T-cell (primary cell): ENCODE data around the gene STX12. TPM values are rescaled to one million over a fixed set of nuclear protein-coding genes. Genes with fewer than 3 reads are reported as not detected.

ENCODE experiments used
- ATAC-seq, 4 experiments: fragments of 200-7000 bp in 3 of 4; fragments of 150-1000 bp in 1 of 4; cut with Tn5 transposase; replicated peaks in 1 of 4; 1 replicate in 3 of 4; 2 replicates in 1 of 4; pipeline ENCODE4 v1.10.0; 2021; ENCODE audit warnings: moderate library complexity in 3 of 4, mild to moderate bottlenecking in 2 of 4, moderate number of reproducible peaks in 1 of 4
- CTCF ChIA-PET, 2 donors: fragments of 300-600 bp; sonication (Branson Sonifier 250); formaldehyde crosslinking; loops; one replicate each; lab custom pipeline; 2022; ENCODE audit warnings: antibody characterized with exemption in 2 of 2; lab: Charles Lee
- POLR2A ChIA-PET, 2 donors: fragments of 300-600 bp; sonication (Branson Sonifier 250); formaldehyde crosslinking; loops; one replicate each; lab custom pipeline; 2022; ENCODE audit warnings: antibody characterized with exemption in 2 of 2; lab: Charles Lee
- DNase-seq, 35 experiments: peaks; one replicate each; pipeline versions ENCODE4 v3.0.0 to v3.0.0-alpha.2; 2013 to 2023
- H3K27ac ChIP-seq: one replicate; pipeline ENCODE4 v1.5.1; 2013; ENCODE audit warnings: low read length
- H3K27me3 ChIP-seq, 2 experiments: replicated peaks in 1 of 2; 1 replicate in 1 of 2; 2 replicates in 1 of 2; pipeline versions ENCODE4 v1.6.1 to v1.7.0; 2013; ENCODE audit warnings: low read length in 1 of 2, mixed read lengths in 1 of 2; ENCODE audit not compliant: control insufficient read depth in 2 of 2, insufficient read depth in 2 of 2; ENCODE audit errors: extremely low read depth in 1 of 2
- H3K36me3 ChIP-seq, 2 donors: 1 replicate in 1 of 2; 2 replicates in 1 of 2; pipeline versions ENCODE4 v1.6.1 to v1.7.0; 2013; ENCODE audit warnings: low read length in 1 of 2; ENCODE audit not compliant: control insufficient read depth in 2 of 2, insufficient read depth in 1 of 2; ENCODE audit errors: extremely low read depth in 1 of 2
- H3K4me1 ChIP-seq, 2 experiments: 1 replicate in 1 of 2; 2 replicates in 1 of 2; pipeline versions ENCODE4 v1.6.1 to v1.7.0; 2013; ENCODE audit warnings: low read length in 2 of 2, mixed read lengths in 1 of 2; ENCODE audit not compliant: insufficient read depth in 2 of 2, control insufficient read depth in 1 of 2; ENCODE audit errors: extremely low read depth in 1 of 2
- H3K4me3 ChIP-seq, 2 donors: 1 replicate in 1 of 2; 2 replicates in 1 of 2; pipeline versions ENCODE4 v1.5.1 to v1.7.0; 2013; ENCODE audit warnings: mild to moderate bottlenecking in 2 of 2, low read length in 1 of 2, moderate library complexity in 1 of 2; ENCODE audit not compliant: control insufficient read depth in 1 of 2; ENCODE audit errors: extremely low read depth in 1 of 2
- H3K9me3 ChIP-seq: 2 replicates; pipeline ENCODE4 v1.7.0; 2013
- H3K27ac Mint-ChIP-seq, 2 donors: one replicate each; pipeline ENCODE4 v1.8.0; 2020 to 2021; ENCODE audit warnings: mild to moderate bottlenecking in 2 of 2, mixed read lengths in 2 of 2
- H3K27me3 Mint-ChIP-seq, 2 donors: one replicate each; pipeline ENCODE4 v1.8.0; 2021 to 2022; ENCODE audit warnings: mixed read lengths in 2 of 2
- H3K36me3 Mint-ChIP-seq: one replicate; pipeline ENCODE4 v1.8.0; 2021; ENCODE audit warnings: mixed read lengths
- H3K4me1 Mint-ChIP-seq, 3 donors: one replicate each; pipeline ENCODE4 v1.8.0; 2020 to 2022; ENCODE audit warnings: mixed read lengths in 3 of 3, mild to moderate bottlenecking in 1 of 3
- H3K4me3 Mint-ChIP-seq, 3 donors: one replicate each; pipeline ENCODE4 v1.8.0; 2020 to 2022; ENCODE audit warnings: mild to moderate bottlenecking in 3 of 3, mixed read lengths in 3 of 3, moderate library complexity in 3 of 3
- H3K9me3 Mint-ChIP-seq, 3 donors: one replicate each; pipeline ENCODE4 v1.8.0; 2020 to 2022; ENCODE audit warnings: mixed read lengths in 3 of 3
- WGBS: methylation state at CpG from one replicate; pipeline ENCODE4 v1.1.5; 2013; ENCODE audit warnings: missing lambda C conversion rate; ENCODE audit not compliant: insufficient coverage; 5-methylcytosine and 5-hydroxymethylcytosine counted together
- total RNA-seq, 35 experiments: library from RNA in 6 of 35; stranded (reverse) in 6 of 35; fragments of 120-200 nt in 1 of 35; gene quantifications; one replicate each; pipeline versions ENCODE4 v1.2.1 to v1.2.4 and lab custom pipeline; 2013 to 2026

STX12 gene
- total RNA-seq, 5 donors from 2014 or later (not counting 1 experiment from before 2014, with no cell fraction given): 21.2 to 31.4 (median 27.4) TPM

DNA sequence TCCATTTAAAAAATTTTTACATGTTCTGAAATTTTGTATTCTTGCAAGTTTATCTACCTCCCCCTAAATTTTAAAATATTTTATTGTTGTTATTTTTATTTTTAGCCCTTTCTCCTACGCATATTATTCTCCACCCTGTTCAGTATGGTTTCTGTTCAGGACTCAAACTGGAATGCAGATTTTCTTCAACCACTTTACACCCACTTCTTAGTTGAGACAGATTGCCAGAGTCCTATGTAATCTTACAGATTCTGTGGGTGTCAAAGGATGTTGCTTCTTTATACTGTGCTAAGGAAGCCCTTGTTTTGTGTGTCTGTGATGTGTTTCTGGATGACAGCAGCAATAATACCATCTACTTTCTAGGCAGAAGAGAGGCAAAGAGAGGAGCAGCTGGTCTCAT is 36.9 kb downstream of the STX12 start:
- Histone ChIP-seq H3K4me1 (no peaks in the 10 kb centered on the region), H3K9me3 (no peaks in the 10 kb centered on the region), H3K36me3 (peaks cover 3 to 26% of the 10 kb centered on the region in 2 donors), H3K27ac (no peak overlapping the region), H3K4me3 (no peak overlapping the region), H3K27me3 (no peaks in the 10 kb centered on the region)
- CTCF ChIA-PET: no interaction called here
- no peaks in the 10 kb centered on the region for H3K9me3 Mint-ChIP-seq
- no peak overlapping the region for H3K4me3 Mint-ChIP-seq
- POLR2A ChIA-PET: interaction anchor here in 1 of 2 donors (0.7 kb wide), 1 partner anchor 101 kb away, joined by 6 read pairs; no protein-coding TSS in a partner anchor
- no peaks in the 10 kb centered on the region for H3K4me1 Mint-ChIP-seq
- DNase-seq (no peak), ATAC-seq (no peak)
- no CpG with 5 or more reads among the region's 1 CpG for WGBS
- no peak overlapping the region for H3K27ac Mint-ChIP-seq
- peaks cover 29% of the 10 kb centered on the region for H3K36me3 Mint-ChIP-seq
- H3K27me3 Mint-ChIP-seq: no peaks in the 10 kb centered on the region

GRCh38 chr1:27811741-27812500 is 38.9 kb downstream of the STX12 start:
- ATAC-seq: no peak
- ChIA-PET CTCF (interaction anchor here in 1 of 2 donors (0.6 to 0.7 kb wide), 2 partner anchors 514 to 823 kb away, joined by 3 read pairs; no protein-coding TSS in a partner anchor), POLR2A (interaction anchor here in 1 of 2 donors (0.7 kb wide), 2 partner anchors 97 to 300 kb away, joined by 3 to 7 read pairs; no protein-coding TSS in a partner anchor)
- H3K27me3 Mint-ChIP-seq: no peaks in the 10 kb centered on the region
- Histone ChIP-seq H3K27me3 (no peaks in the 10 kb centered on the region), H3K4me3 (no peak overlapping the region), H3K4me1 (no peaks in the 10 kb centered on the region), H3K27ac (no peak overlapping the region), H3K36me3 (peaks cover 4 to 35% of the 10 kb centered on the region in 2 donors), H3K9me3 (no peaks in the 10 kb centered on the region)
- 100% methylated on average over 1 of the region's 6 CpGs for WGBS
- no peak overlapping the region for H3K27ac Mint-ChIP-seq
- H3K36me3 Mint-ChIP-seq: peaks cover 31% of the 10 kb centered on the region
- no peak for DNase-seq
- H3K9me3 Mint-ChIP-seq: no peaks in the 10 kb centered on the region
- no peak overlapping the region for H3K4me3 Mint-ChIP-seq
- no peaks in the 10 kb centered on the region for H3K4me1 Mint-ChIP-seq

DNA sequence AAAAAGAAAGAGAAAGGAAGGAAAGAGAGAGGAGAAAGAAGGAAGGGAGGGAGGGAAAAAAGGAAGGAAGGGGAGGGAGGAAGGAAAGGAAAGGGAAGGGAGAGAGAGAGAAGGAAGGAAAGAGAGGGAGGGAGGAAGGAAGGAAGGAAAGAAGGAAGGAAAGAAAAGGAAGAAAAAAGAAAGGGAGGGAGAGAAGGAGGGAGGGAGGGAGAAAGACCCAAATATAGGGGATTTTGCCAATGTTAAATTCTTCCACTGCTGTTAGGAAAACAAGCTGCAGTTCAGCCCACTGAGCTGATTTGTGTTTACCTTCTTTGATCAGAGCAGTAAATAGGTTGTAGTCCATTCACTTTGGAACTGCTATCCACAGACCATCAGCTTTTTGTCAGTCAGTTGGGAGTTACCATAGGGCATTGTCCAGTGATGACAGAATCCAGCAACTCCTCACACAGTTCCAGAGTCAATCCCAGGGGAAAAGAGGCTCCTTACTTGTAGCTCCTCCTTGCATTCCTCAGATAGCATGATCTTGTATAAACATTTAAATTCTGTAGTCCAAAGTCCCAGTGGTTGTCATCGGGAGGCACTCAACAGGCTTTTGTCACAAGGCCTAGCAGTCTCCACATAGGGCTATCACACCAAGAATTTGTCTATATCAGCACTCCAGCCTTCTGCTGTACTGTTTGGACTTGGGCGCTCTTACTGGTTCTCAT is 44.1 kb downstream of the STX12 start:
- H3K27ac Mint-ChIP-seq: no peak overlapping the region
- no peak for ATAC-seq
- Histone ChIP-seq H3K4me1 (no peaks in the 10 kb centered on the region), H3K27ac (no peak overlapping the region), H3K4me3 (no peak overlapping the region), H3K27me3 (no peaks in the 10 kb centered on the region), H3K9me3 (no peaks in the 10 kb centered on the region), H3K36me3 (peaks cover 9 to 61% of the 10 kb centered on the region in 2 donors)
- no peaks in the 10 kb centered on the region for H3K4me1 Mint-ChIP-seq
- no peaks in the 10 kb centered on the region for H3K27me3 Mint-ChIP-seq
- H3K4me3 Mint-ChIP-seq: no peak overlapping the region
- WGBS: 100% methylated on average over 1 of the region's 2 CpGs
- ChIA-PET CTCF (interaction anchor here in 1 of 2 donors (0.7 kb wide), 1 partner anchor 67 kb away, joined by 3 read pairs; no protein-coding TSS in a partner anchor), POLR2A (no interaction called here)
- peaks cover 37% of the 10 kb centered on the region for H3K36me3 Mint-ChIP-seq
- H3K9me3 Mint-ChIP-seq: no peaks in the 10 kb centered on the region
- DNase-seq: no peak

DNA sequence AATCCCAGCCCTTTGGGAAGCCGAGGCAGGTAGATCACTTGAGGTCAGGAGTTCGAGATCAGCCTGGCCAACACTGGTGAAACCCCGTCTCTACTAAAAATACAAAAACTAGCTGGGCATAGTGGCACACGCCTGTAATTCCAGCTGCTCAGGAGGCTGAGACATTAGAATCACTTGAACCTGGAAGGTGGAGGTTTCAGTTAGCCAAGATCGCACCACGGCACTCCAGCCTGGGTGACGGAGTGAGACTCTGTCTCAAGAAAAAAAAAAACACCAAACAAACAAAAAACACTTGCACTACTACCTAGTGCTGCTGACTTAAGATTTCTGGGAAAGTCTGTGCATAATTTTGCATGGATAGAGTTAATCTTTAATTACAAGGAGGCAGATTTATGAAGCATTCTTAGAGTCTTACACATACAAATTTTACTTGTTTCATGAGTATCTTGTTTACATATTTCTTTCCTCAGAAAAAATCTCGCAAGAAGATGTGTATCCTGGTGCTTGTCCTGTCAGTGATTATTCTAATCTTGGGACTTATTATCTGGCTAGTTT is 48.8 kb downstream of the STX12 start:
- peaks cover 31% of the 10 kb centered on the region for H3K36me3 Mint-ChIP-seq
- WGBS: no CpG with 5 or more reads among the region's 8 CpGs
- no peak overlapping the region for H3K27ac Mint-ChIP-seq
- H3K9me3 ChIP-seq: no peaks in the 10 kb centered on the region
- H3K4me3 Mint-ChIP-seq: no peak overlapping the region
- H3K36me3 ChIP-seq: peaks cover 8 to 48% of the 10 kb centered on the region in 2 donors
- no peaks in the 10 kb centered on the region for H3K27me3 Mint-ChIP-seq
- no peaks in the 10 kb centered on the region for H3K27me3 ChIP-seq
- H3K4me1 Mint-ChIP-seq: no peaks in the 10 kb centered on the region
- no peak overlapping the region for H3K27ac ChIP-seq
- ATAC-seq (no peak), DNase-seq (no peak)
- ChIA-PET CTCF (no interaction called here), POLR2A (no interaction called here)
- no peak overlapping the region for H3K4me3 ChIP-seq
- no peaks in the 10 kb centered on the region for H3K9me3 Mint-ChIP-seq
- no peaks in the 10 kb centered on the region for H3K4me1 ChIP-seq

DNA sequence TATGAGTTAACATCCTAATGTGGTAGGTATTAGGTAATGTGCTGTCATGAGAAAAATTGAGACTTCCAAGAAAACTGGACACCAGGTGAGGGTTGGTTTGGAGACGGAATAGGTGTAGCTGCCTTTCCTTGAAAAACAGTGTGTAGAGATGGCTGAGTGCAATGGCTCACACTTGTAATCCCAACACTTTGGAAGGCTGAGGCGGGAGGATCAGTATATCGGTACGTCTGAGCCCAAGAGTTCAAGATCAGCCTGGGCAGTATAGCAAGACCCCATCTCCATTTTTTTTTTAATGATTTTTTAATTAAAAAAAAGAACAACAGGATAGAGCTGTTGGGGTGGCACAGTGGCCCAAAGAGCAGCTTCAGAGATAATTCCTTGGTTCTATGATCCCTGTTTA is 50.8 kb downstream of the STX12 start:
- POLR2A ChIA-PET: no interaction called here
- Mint-ChIP-seq H3K4me1 (no peaks in the 10 kb centered on the region), H3K9me3 (no peaks in the 10 kb centered on the region), H3K27ac (no peak overlapping the region), H3K27me3 (no peaks in the 10 kb centered on the region), H3K36me3 (peaks cover 21% of the 10 kb centered on the region), H3K4me3 (no peak overlapping the region)
- H3K4me3 ChIP-seq: no peak overlapping the region
- H3K36me3 ChIP-seq: peaks cover 0 to 31% of the 10 kb centered on the region in 2 donors
- CTCF ChIA-PET: no interaction called here
- no peaks in the 10 kb centered on the region for H3K27me3 ChIP-seq
- DNase-seq (no peak), ATAC-seq (no peak)
- H3K27ac ChIP-seq: no peak overlapping the region
- 100% methylated on average over 1 of the region's 4 CpGs for WGBS
- H3K9me3 ChIP-seq: no peaks in the 10 kb centered on the region
- no peaks in the 10 kb centered on the region for H3K4me1 ChIP-seq

DNA sequence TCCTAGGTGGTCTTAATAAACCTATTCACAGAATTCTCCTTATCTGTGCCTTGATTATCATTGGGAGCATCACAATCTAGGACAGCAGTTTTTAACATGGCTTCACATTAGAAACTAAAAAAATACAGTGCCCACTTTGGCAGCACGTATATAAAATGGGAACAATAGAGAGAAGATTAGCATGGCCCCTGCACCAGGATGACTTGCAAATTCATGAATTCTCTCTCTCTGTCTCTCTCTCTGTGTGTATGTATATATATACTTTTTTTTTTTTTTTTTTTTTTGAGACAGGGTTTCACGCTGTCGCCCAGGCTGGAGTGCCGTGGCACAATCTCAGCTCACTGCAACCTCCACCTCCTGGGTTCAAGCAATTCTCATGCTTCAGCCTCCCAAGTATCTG is 51.4 kb downstream of the STX12 start:
- H3K27ac ChIP-seq: no peak overlapping the region
- POLR2A ChIA-PET: no interaction called here
- peaks cover 17% of the 10 kb centered on the region for H3K36me3 Mint-ChIP-seq
- H3K4me3 ChIP-seq: no peak overlapping the region
- no peak for ATAC-seq
- H3K9me3 Mint-ChIP-seq: no peaks in the 10 kb centered on the region
- no CpG with 5 or more reads among the region's 4 CpGs for WGBS
- H3K27ac Mint-ChIP-seq: no peak overlapping the region
- no peaks in the 10 kb centered on the region for H3K27me3 ChIP-seq
- no peaks in the 10 kb centered on the region for H3K4me1 Mint-ChIP-seq
- CTCF ChIA-PET: no interaction called here
- H3K36me3 ChIP-seq: peaks cover 0 to 27% of the 10 kb centered on the region in 2 donors
- no peak for DNase-seq
- no peaks in the 10 kb centered on the region for H3K9me3 ChIP-seq
- no peak overlapping the region for H3K4me3 Mint-ChIP-seq
- no peaks in the 10 kb centered on the region for H3K27me3 Mint-ChIP-seq
- H3K4me1 ChIP-seq: no peaks in the 10 kb centered on the region
